Endometrium (tissue), 2 donors: Measurements from ENCODE around the gene SLAIN2.
A peak's percentile ranks its signal among the peaks of the same experiment; 100 is the strongest.
"Not testable (repeated sequence)": the region's sequence is repeated elsewhere in the genome, so short reads cannot be mapped to it uniquely, and the experiment has no call there.

ENCODE experiments used
- FAIRE-seq: peaks from 2 replicates; lab custom pipeline; 2012; peaks lifted over from hg19 to GRCh38; lab: Jason Lieb, UNC
- donor health status: control.
- donor health status: control.

Gene SLAIN2

DNA sequence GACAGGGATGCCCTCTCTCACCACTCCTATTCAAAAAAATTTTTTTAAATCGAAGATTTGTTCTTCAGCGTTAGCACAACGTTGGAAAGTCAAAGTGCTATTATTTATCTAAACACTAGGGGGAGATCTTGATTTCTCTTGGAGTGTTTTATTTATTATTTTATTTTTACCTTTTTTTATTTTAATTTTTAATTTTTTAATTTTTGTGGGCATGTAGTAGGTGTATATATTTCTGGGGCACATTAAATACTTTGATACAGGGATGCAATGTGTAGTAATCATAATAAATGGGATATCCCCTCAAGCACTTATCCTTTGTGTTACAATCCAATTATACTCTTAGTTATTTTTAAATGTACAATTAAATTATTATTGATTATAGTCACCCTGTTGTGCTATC lies 104.4 kb downstream of the SLAIN2 start:
- peak; percentile 93 for FAIRE-seq

GRCh38 chr4:48446642-48447041 lies 105.3 kb downstream of the SLAIN2 start:
- no peak for FAIRE-seq

DNA sequence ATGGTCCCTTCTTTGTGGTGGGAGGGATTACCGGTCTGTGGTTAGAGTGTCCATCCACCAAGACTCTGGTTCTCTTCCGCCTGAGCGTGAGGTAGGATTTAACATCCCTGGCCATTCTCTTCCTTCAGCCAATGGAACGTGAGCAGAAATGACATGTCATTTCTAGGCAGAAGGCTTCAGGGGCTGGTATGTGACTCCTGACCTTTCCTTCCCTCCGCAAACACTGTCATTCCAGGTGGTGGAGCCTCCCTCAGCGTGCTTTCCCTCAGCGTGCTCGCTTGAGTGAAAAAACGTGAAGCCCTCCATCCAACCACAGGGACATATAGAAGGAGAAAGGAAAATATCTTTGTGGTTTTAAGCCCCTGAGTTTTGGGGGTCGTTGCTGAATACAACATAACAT lies 107.8 kb downstream of the SLAIN2 start:
- no peak for FAIRE-seq

DNA sequence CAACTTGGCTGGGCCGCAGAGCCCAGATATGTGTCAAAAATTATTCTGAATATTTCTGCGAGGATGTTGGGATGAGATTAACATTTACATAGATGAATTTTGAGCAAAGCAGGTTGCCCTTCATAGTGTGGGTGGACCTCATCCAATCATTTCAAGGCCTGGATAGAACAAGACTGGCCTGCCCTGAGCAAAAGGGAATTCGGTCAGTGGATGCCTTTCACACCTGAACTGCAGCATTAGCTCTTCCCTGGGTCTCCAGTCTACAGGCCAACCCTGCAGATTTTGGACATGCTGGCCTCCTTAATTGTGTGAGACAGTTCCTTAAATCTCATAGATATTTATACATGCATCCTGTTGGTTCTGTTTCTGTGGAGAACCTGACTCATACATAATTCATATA lies 109.4 kb downstream of the SLAIN2 start:
- FAIRE-seq: no peak

- FAIRE-seq: not testable (repeated sequence)
Measured at GRCh38 chr4:48451656-48452055, 110.3 kb downstream of the SLAIN2 start.

DNA sequence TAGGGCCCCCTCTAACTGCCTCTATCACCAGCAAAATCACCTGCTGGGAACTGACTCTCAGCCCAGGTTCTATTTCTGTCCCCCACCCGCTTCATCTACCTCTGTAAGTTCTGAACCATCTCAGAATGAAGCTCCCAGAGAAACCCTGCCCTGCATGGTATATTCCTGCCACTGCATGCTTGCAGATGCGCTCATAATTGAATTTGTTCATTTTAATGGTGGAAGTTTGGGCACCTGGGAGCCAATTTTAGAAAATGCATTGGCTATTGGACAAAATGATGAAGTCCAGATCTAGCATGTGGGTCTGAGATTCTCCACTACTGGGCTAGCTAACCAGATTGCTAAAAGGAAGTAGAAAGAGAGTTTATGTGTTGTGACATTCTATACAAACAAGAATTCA lies 113.3 kb downstream of the SLAIN2 start:
- FAIRE-seq: no peak

DNA sequence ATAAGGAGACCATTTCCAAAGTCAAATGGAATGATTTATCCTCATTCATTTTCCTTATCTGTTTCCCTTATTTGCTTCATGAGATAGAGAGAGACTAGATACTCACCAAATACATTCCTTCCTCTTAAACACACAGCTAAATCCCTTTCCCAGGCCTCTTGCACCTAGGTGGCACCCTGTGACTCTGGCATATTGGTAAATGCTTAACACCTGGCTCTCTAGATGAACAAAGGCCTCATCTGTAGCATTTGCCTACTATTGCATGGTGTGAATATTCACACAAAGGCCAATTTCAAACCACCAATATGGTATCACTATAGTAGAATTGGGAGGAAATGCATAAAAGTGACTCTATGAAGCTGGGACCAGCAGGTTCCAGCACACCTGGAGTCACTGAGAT lies 119.7 kb downstream of the SLAIN2 start:
- FAIRE-seq: no peak

DNA sequence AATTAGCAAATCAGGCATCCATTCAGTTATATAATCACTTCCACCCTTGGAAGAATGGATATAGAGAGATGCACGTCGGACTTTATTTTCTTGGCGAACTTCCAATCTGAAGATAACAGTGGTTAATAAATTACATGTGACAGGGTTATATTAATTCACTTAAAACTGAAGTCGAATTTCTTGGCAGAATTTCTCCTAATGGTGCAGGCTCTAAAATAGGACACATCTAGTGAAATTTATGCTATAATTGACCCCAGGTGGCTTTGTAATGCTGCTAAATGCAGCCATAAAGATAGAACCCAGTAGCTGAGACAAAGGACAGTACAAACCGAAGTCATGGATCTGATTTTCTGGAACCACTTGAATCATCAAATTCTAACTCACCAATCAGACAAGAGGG lies 121.0 kb downstream of the SLAIN2 start:
- FAIRE-seq: peak; percentile 78

- FAIRE-seq: no peak
Measured at GRCh38 chr4:48467442-48467841, 126.1 kb downstream of the SLAIN2 start.

GRCh38 chr4:48467891-48468290 lies 126.6 kb downstream of the SLAIN2 start:
- FAIRE-seq: no peak

- no peak for FAIRE-seq
Measured at GRCh38 chr4:48470137-48470536, 128.8 kb downstream of the SLAIN2 start.

DNA sequence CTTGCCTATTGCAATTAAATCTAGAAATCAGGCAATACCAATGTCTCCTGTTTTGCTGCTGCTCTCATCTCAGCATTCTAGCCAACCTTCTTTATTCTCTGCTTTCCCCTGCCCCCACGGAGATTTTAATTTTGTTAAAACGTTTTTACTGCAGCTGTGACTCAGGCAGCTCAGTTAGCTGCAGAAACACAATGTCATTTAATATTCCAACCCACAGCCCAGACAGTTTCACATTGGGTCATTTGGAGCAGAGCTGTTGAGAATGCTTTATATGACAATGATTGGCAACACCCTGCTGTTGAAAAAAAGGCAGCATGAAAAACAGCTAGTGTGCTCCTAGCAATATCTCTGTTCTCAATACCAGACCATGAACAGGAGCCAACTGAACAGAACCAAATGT lies 129.2 kb downstream of the SLAIN2 start:
- no peak for FAIRE-seq

GRCh38 chr4:48472794-48473193 lies 131.5 kb downstream of the SLAIN2 start:
- no peak for FAIRE-seq

DNA sequence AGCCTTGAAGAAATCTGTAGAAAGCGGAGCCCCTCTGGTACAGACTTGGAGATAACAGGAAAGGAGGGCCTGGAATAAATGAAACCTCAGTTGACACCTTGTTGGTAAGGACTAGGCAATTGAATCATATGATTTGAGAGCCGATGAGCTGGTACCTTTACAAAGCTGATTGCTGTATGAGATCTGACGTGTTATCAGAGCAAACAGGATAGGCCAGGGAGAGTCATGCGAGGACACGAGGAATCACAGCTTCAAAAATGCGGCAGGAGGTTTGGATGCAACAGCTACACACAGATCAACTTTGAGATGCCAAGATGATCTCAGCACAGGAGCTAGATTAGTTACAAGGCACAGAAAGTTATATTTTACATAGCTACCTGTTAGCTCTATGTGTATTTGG lies 134.4 kb downstream of the SLAIN2 start:
- no peak for FAIRE-seq
